GM23338 (cell line): ENCODE results near the gene DRAXIN. TPM values are rescaled to one million over a fixed set of nuclear protein-coding genes. Genes with fewer than 3 reads are reported as not detected.

Experiments used
- ATAC-seq: fragments of 200-7000 bp; cut with Tn5 transposase; 3 replicates; pipeline ENCODE4 v1.9.1; 2020
- DNase-seq: peaks from one replicate; pipeline ENCODE4 v3.0.0-alpha.2; 2015; ENCODE audit warnings: low spot score
- H2AFZ ChIP-seq: fragments of 200-600 bp; sonication (generic); 2 replicates; pipeline ENCODE4 v1.8.0; 2016; ENCODE audit warnings: antibody characterized with exemption, mild to moderate bottlenecking, moderate library complexity
- H3F3A ChIP-seq: fragments of 200-600 bp; sonication (generic); replicated peaks from 2 replicates; pipeline ENCODE4 v1.8.0; 2017; ENCODE audit warnings: antibody characterized with exemption, mixed run types, low read depth
- H3K27ac ChIP-seq: fragments of 200-600 bp; sonication (generic); 2 replicates; pipeline ENCODE4 v1.6.1; 2016; ENCODE audit warnings: low read depth
- H3K27me3 ChIP-seq: fragments of 200-600 bp; sonication (generic); 2 replicates; pipeline ENCODE4 v1.8.0; 2016; ENCODE audit warnings: mild to moderate bottlenecking, mixed run types, moderate library complexity; ENCODE audit not compliant: insufficient read depth
- H3K36me3 ChIP-seq: fragments of 200-600 bp; sonication (generic); 2 replicates; pipeline ENCODE4 v1.8.0; 2016; ENCODE audit warnings: mild to moderate bottlenecking; ENCODE audit not compliant: insufficient read depth
- H3K4me1 ChIP-seq: fragments of 200-600 bp; sonication (generic); 2 replicates; pipeline ENCODE4 v1.8.0; 2016; ENCODE audit warnings: mild to moderate bottlenecking, moderate library complexity; ENCODE audit not compliant: insufficient read depth
- H3K4me2 ChIP-seq: fragments of 200-600 bp; sonication (generic); 2 replicates; pipeline ENCODE4 v1.7.1; 2017; ENCODE audit warnings: mixed run types
- H3K4me3 ChIP-seq: fragments of 200-600 bp; sonication (generic); 2 replicates; pipeline ENCODE4 v1.6.1; 2016; ENCODE audit warnings: mixed run types
- H3K79me2 ChIP-seq: fragments of 200-600 bp; sonication (generic); replicated peaks from 2 replicates; pipeline ENCODE4 v1.8.0; 2017; ENCODE audit warnings: mild to moderate bottlenecking; ENCODE audit not compliant: insufficient read depth
- H3K9me2 ChIP-seq: fragments of 200-600 bp; sonication (generic); 2 replicates; pipeline ENCODE4 v1.8.0; 2017; ENCODE audit not compliant: insufficient read depth
- H4K20me1 ChIP-seq: fragments of 200-600 bp; sonication (generic); replicated peaks from 2 replicates; pipeline ENCODE4 v1.8.0; 2017; ENCODE audit warnings: mild to moderate bottlenecking; ENCODE audit not compliant: insufficient read depth
- H3K27ac Mint-ChIP-seq: 2 replicates; pipeline ENCODE4 v1.8.0; 2020; ENCODE audit warnings: inconsistent platforms, mild to moderate bottlenecking, moderate library complexity, mixed read lengths
- H3K27me3 Mint-ChIP-seq: 3 replicates; pipeline ENCODE4 v1.8.0; 2022; ENCODE audit warnings: low read depth, mild to moderate bottlenecking, moderate library complexity, mixed read lengths, inconsistent platforms; ENCODE audit not compliant: insufficient read depth, poor library complexity
- H3K36me3 Mint-ChIP-seq: 3 replicates; pipeline ENCODE4 v1.8.0; 2021; ENCODE audit warnings: low read depth, mild to moderate bottlenecking, inconsistent platforms, moderate library complexity, mixed read lengths
- H3K4me1 Mint-ChIP-seq: 3 replicates; pipeline ENCODE4 v1.8.0; 2020; ENCODE audit warnings: mild to moderate bottlenecking, inconsistent platforms, mixed read lengths
- H3K4me3 Mint-ChIP-seq: 3 replicates; pipeline ENCODE4 v1.8.0; 2021; ENCODE audit warnings: moderate library complexity, mild to moderate bottlenecking, inconsistent platforms, mixed read lengths
- H3K9me3 Mint-ChIP-seq: 3 replicates; pipeline ENCODE4 v1.8.0; 2020; ENCODE audit warnings: moderate library complexity, mild to moderate bottlenecking, inconsistent platforms, mixed read lengths
- CREB1 ChIP-seq: fragments of 250-450 bp; sonication (Bioruptor Pico); IDR thresholded peaks from 2 replicates; pipeline ENCODE4 v1.5.0; 2020; ENCODE audit warnings: low read depth, mild to moderate bottlenecking, moderate library complexity
- CTCF ChIP-seq, 2 experiments: fragments of 200-600 bp in 1 of 2; sonication (generic) in 1 of 2; conservative IDR thresholded peaks; 2 replicates each; pipeline versions ENCODE4 v1.5.1 to v1.6.1; 2016 to 2017; ENCODE audit warnings: antibody characterized with exemption in 2 of 2, low read depth in 2 of 2, mild to moderate bottlenecking in 2 of 2, moderate library complexity in 1 of 2
- ETS1 ChIP-seq: IDR thresholded peaks from 2 replicates; pipeline ENCODE4 v1.6.1; 2016; ENCODE audit warnings: antibody characterized with exemption
- EZH2 ChIP-seq: fragments of 200-600 bp; sonication (generic); IDR thresholded peaks from one replicate; pipeline ENCODE4 v1.8.0; 2017; ENCODE audit warnings: antibody characterized with exemption, mild to moderate bottlenecking, low read depth; ENCODE audit not compliant: unreplicated experiment
- JUNB ChIP-seq: IDR thresholded peaks from one replicate; pipeline ENCODE4 v1.6.1; 2016; ENCODE audit warnings: antibody characterized with exemption; ENCODE audit not compliant: unreplicated experiment
- NANOG ChIP-seq: IDR thresholded peaks from 2 replicates; pipeline ENCODE4 v1.6.1; 2016; ENCODE audit warnings: antibody characterized with exemption, borderline replicate concordance
- POLR2AphosphoS5 ChIP-seq: IDR thresholded peaks from 2 replicates; pipeline ENCODE4 v1.6.1; 2016; ENCODE audit warnings: antibody characterized with exemption, low read depth
- REST ChIP-seq: IDR thresholded peaks from one replicate; pipeline ENCODE4 v1.6.1; 2018; ENCODE audit warnings: antibody characterized with exemption; ENCODE audit not compliant: unreplicated experiment
- STAT1 ChIP-seq: IDR thresholded peaks from one replicate; pipeline ENCODE4 v1.6.1; 2016; ENCODE audit warnings: antibody characterized with exemption; ENCODE audit not compliant: unreplicated experiment
- ZNF114 ChIP-seq: fragments of 250-450 bp; sonication (Bioruptor Pico); IDR thresholded peaks from 2 replicates; pipeline ENCODE4 v1.5.0; 2020; ENCODE audit warnings: mild to moderate bottlenecking, moderate library complexity
- ZNF331 ChIP-seq: fragments of 250-450 bp; sonication (Bioruptor Pico); IDR thresholded peaks from 2 replicates; pipeline ENCODE4 v1.5.0; 2020; ENCODE audit warnings: low read depth, mild to moderate bottlenecking, moderate library complexity
- ZNF462 ChIP-seq: fragments of 250-450 bp; sonication (Bioruptor Pico); IDR thresholded peaks from 2 replicates; pipeline ENCODE4 v1.5.0; 2020; ENCODE audit warnings: mild to moderate bottlenecking, moderate library complexity
- polyA plus RNA-seq: library from polyadenylated mRNA; unstranded; fragments of >200 nt; fragmentation: Nextera tagmentation; extraction: Ambion mirVana; gene quantifications from 2 replicates; pipeline ENCODE4 v1.2.1, GENCODE V29; 2016
- total RNA-seq: library from RNA; depleted of rRNA; stranded (reverse); fragments of >200 nt; shearing (Covaris generic); gene quantifications from 2 replicates; pipeline ENCODE4 v1.2.3, GENCODE V29; 2014

Gene DRAXIN
- total and polyA plus RNA-seq, 2 experiments from 2014 or later, result 7.6 to 23.0 TPM

GRCh38 chr1:11658542-11658941 is 33.0 kb upstream of the DRAXIN start:
- Mint-ChIP-seq H3K36me3 (peaks cover 31% of the 10 kb centered on the region; the same call in 2 of the 3 replicates), H3K4me3 (no peak overlapping the region), H3K27ac (no peak overlapping the region), H3K4me1 (peaks cover 9% of the 10 kb centered on the region; the same call in 2 of the 3 replicates), H3K27me3 (peaks cover 11% of the 10 kb centered on the region), H3K9me3 (no peaks in the 10 kb centered on the region)
- Histone ChIP-seq H3K27ac (no peak overlapping the region), H3K4me1 (peaks cover 11% of the 10 kb centered on the region), H3K4me3 (no peak overlapping the region), H3K9me2 (no peaks in the 10 kb centered on the region), H3K4me2 (no peak overlapping the region), H3K79me2 (no peaks in the 10 kb centered on the region), H3K27me3 (no peaks in the 10 kb centered on the region), H2AFZ (no peak overlapping the region), H3K36me3 (peaks cover 19% of the 10 kb centered on the region; the same call in 1 of the 2 replicates), H4K20me1 (peaks cover 6% of the 10 kb centered on the region), H3F3A (peaks cover 20% of the 10 kb centered on the region)
- DNase-seq (no peak), ATAC-seq (no peak)
- TF ChIP-seq STAT1 (no peak), REST (no peak), ETS1 (no peak), CREB1 (CRISPR knock-in tag) (no peak), ZNF462 (CRISPR knock-in tag) (no peak), CTCF (conservative IDR thresholded peaks at IDR 0.05; ENCODE audit: low read depth in 2 of 2) (no peak), POLR2AphosphoS5 (no peak), ZNF331 (no peak), EZH2 (no peak), JUNB (no peak), NANOG (no peak), ZNF114 (CRISPR knock-in tag) (no peak)
